WTC11 (cell line): ENCODE data around the gene UBE3A. TPM values are rescaled to one million over a fixed set of nuclear protein-coding genes. Genes with fewer than 3 reads are reported as not detected.

Source experiments
- ATAC-seq: fragments of 200-7000 bp; cut with Tn5 transposase; 2 replicates; pipeline ENCODE4 v1.10.0; 2021; ENCODE audit warnings: mild to moderate bottlenecking, moderate library complexity
- CTCF ChIA-PET: fragments of 300-600 bp; sonication (Branson Sonifier 250); formaldehyde crosslinking; loops from one replicate; lab custom pipeline; 2021; ENCODE audit warnings: antibody characterized with exemption; lab: Charles Lee
- POLR2A ChIA-PET: fragments of 350-600 bp; sonication (Branson Sonifier 250); formaldehyde crosslinking; loops from one replicate; lab custom pipeline; 2021; ENCODE audit warnings: antibody characterized with exemption; lab: Charles Lee
- DNase-seq: peaks from one replicate; pipeline ENCODE4 v3.0.0; 2021; ENCODE audit warnings: low spot score
- H3K27ac Mint-ChIP-seq: 2 replicates; pipeline ENCODE4 v1.8.0; 2021; ENCODE audit warnings: mixed read lengths
- H3K27me3 Mint-ChIP-seq: 2 replicates; pipeline ENCODE4 v1.8.0; 2021; ENCODE audit warnings: low read depth, mild to moderate bottlenecking, moderate library complexity, mixed read lengths
- H3K36me3 Mint-ChIP-seq: 2 replicates; pipeline ENCODE4 v1.8.0; 2021; ENCODE audit warnings: mixed read lengths
- H3K4me1 Mint-ChIP-seq: 2 replicates; pipeline ENCODE4 v1.8.0; 2022; ENCODE audit warnings: mixed read lengths
- H3K4me3 Mint-ChIP-seq: 2 replicates; pipeline ENCODE4 v1.8.0; 2021; ENCODE audit warnings: mild to moderate bottlenecking, moderate library complexity, mixed read lengths
- H3K9me3 Mint-ChIP-seq: 2 replicates; pipeline ENCODE4 v1.8.0; 2021; ENCODE audit warnings: mixed read lengths
- CREB1 ChIP-seq: sonication (generic); formaldehyde crosslinking; IDR thresholded peaks from 2 replicates; pipeline ENCODE4 v1.8.0; 2023; ENCODE audit warnings: mild to moderate bottlenecking, missing genetic modification reagents
- HMGA2 ChIP-seq: fragments of 250-450 bp; sonication (Bioruptor Pico); IDR thresholded peaks from 2 replicates; pipeline ENCODE4 v1.4.0; 2021; ENCODE audit warnings: mild to moderate bottlenecking, moderate library complexity
- JAZF1 ChIP-seq: fragments of 250-450 bp; sonication (Bioruptor Pico); IDR thresholded peaks from 2 replicates; pipeline ENCODE4 v1.9.0; 2021; ENCODE audit warnings: moderate library complexity, mild to moderate bottlenecking, inconsistent platforms
- MYBL2 ChIP-seq: sonication (generic); formaldehyde crosslinking; IDR thresholded peaks from 2 replicates; pipeline ENCODE4 v1.8.1; 2023; ENCODE audit warnings: mild to moderate bottlenecking, moderate library complexity, missing genetic modification reagents
- NR2C2 ChIP-seq: sonication (generic); formaldehyde crosslinking; IDR thresholded peaks from 2 replicates; pipeline ENCODE4 v1.8.0; 2022; ENCODE audit warnings: mild to moderate bottlenecking, missing genetic modification reagents
- NR3C1 ChIP-seq: sonication (generic); formaldehyde crosslinking; conservative IDR thresholded peaks from 2 replicates; pipeline ENCODE4 v1.8.1; 2023; ENCODE audit warnings: low read depth, mild to moderate bottlenecking, missing genetic modification reagents
- PRRX2 ChIP-seq: fragments of 250-450 bp; sonication (Bioruptor Pico); IDR thresholded peaks from 2 replicates; pipeline ENCODE4 v1.8.0; 2021; ENCODE audit warnings: mild to moderate bottlenecking
- RORB ChIP-seq: fragments of 250-450 bp; sonication (Bioruptor Pico); IDR thresholded peaks from 2 replicates; pipeline ENCODE4 v1.9.0; 2021; ENCODE audit warnings: mild to moderate bottlenecking
- SMAD4 ChIP-seq: sonication (generic); formaldehyde crosslinking; IDR thresholded peaks from 2 replicates; pipeline ENCODE4 v1.8.0; 2022; ENCODE audit warnings: mild to moderate bottlenecking, missing genetic modification reagents
- ZNF416 ChIP-seq: fragments of 250-450 bp; sonication (Bioruptor Pico); IDR thresholded peaks from 2 replicates; pipeline ENCODE4 v1.9.0; 2021; ENCODE audit warnings: mild to moderate bottlenecking, inconsistent platforms
- total RNA-seq: library from RNA; stranded (reverse); gene quantifications from 3 replicates; pipeline ENCODE4 v1.2.3, GENCODE V29; 2021
- TF ChIP-seq, protein P1 (sequence below): fragments of 250-450 bp; sonication (Bioruptor Pico); IDR thresholded peaks from 2 replicates; pipeline ENCODE4 v1.9.0; 2021; ENCODE audit warnings: mild to moderate bottlenecking, borderline replicate concordance
- TF ChIP-seq, protein P2 (sequence below): sonication (generic); formaldehyde crosslinking; IDR thresholded peaks from 2 replicates; pipeline ENCODE4 v1.8.0; 2023; ENCODE audit warnings: missing genetic modification reagents, mild to moderate bottlenecking, borderline replicate concordance
- TF ChIP-seq, protein P3 (sequence below): sonication (generic); formaldehyde crosslinking; conservative IDR thresholded peaks from 2 replicates; pipeline ENCODE4 v1.8.1; 2022; ENCODE audit warnings: mild to moderate bottlenecking, missing genetic modification reagents
- TF ChIP-seq, protein P4 (sequence below): sonication (generic); formaldehyde crosslinking; IDR thresholded peaks from 2 replicates; pipeline ENCODE4 v1.8.0; 2023; ENCODE audit warnings: mild to moderate bottlenecking, missing genetic modification reagents
- TF ChIP-seq, protein P5 (sequence below): sonication (generic); formaldehyde crosslinking; IDR thresholded peaks from 2 replicates; pipeline ENCODE4 v1.8.1; 2023; ENCODE audit warnings: mild to moderate bottlenecking, missing genetic modification reagents, moderate library complexity
- TF ChIP-seq, protein P6 (sequence below): sonication (generic); formaldehyde crosslinking; IDR thresholded peaks from 2 replicates; pipeline ENCODE4 v1.8.1; 2023; ENCODE audit warnings: mild to moderate bottlenecking, missing genetic modification reagents, borderline replicate concordance

The UBE3A gene
- total RNA-seq, 1 experiment from 2014 or later: 120 TPM

DNA sequence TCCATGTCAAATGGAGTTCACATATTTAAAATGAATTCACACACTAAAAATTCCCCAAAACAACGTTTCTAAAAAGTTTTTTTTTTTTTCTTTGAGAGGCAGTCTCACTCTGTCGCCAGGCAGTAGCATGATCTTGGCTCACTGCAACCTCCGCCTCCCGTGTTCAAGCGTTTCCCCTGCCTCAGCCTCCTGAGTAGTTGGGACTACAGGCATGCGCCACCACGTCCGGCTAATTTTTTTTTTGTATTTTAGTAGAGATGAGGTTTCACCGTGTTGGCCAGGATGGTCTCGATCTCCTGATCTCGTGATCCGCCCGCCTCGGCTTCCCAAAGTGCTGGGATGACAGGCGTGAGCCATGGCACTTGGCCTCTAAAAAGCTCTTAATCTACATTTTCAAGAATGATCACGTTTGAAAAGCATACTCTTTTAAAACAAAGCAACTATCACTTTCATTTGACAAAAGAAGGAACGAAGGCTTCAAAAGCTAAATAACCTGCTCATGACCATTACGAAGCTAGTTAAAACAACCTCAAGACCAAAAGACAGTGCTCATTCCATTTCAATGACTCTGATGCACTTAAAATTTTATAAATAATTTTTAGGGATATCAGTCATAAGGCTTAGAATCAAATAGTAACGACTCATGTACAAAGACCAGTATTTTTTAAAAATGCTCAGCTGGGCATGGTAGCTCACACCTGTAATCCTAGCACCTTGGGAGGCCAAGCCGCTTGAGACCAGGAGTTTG lies 5.5 kb downstream of the UBE3A start:
- H3K27me3 Mint-ChIP-seq: no peaks in the 10 kb centered on the region
- H3K4me3 Mint-ChIP-seq: no peak overlapping the region
- H3K27ac Mint-ChIP-seq: peak overlapping the region; percentile 63; the same call in 1 of the 2 replicates
- CTCF ChIA-PET: interaction anchor here (1.4 kb wide), 1 partner anchor 69 kb away, joined by 3 read pairs; no protein-coding TSS in a partner anchor
- H3K36me3 Mint-ChIP-seq: 0 out of 2 replicates have a peak, but pooled peaks cover 5% of the 10 kb centered on the region
- POLR2A ChIA-PET: no interaction called here
- H3K9me3 Mint-ChIP-seq: no peaks in the 10 kb centered on the region
- DNase-seq (no peak), ATAC-seq (no peak)
- peaks cover 61% of the 10 kb centered on the region for H3K4me1 Mint-ChIP-seq
- TF ChIP-seq HMGA2 (no peak), JAZF1 (CRISPR knock-in tag) (no peak)
- TF ChIP-seq, protein P1, sequence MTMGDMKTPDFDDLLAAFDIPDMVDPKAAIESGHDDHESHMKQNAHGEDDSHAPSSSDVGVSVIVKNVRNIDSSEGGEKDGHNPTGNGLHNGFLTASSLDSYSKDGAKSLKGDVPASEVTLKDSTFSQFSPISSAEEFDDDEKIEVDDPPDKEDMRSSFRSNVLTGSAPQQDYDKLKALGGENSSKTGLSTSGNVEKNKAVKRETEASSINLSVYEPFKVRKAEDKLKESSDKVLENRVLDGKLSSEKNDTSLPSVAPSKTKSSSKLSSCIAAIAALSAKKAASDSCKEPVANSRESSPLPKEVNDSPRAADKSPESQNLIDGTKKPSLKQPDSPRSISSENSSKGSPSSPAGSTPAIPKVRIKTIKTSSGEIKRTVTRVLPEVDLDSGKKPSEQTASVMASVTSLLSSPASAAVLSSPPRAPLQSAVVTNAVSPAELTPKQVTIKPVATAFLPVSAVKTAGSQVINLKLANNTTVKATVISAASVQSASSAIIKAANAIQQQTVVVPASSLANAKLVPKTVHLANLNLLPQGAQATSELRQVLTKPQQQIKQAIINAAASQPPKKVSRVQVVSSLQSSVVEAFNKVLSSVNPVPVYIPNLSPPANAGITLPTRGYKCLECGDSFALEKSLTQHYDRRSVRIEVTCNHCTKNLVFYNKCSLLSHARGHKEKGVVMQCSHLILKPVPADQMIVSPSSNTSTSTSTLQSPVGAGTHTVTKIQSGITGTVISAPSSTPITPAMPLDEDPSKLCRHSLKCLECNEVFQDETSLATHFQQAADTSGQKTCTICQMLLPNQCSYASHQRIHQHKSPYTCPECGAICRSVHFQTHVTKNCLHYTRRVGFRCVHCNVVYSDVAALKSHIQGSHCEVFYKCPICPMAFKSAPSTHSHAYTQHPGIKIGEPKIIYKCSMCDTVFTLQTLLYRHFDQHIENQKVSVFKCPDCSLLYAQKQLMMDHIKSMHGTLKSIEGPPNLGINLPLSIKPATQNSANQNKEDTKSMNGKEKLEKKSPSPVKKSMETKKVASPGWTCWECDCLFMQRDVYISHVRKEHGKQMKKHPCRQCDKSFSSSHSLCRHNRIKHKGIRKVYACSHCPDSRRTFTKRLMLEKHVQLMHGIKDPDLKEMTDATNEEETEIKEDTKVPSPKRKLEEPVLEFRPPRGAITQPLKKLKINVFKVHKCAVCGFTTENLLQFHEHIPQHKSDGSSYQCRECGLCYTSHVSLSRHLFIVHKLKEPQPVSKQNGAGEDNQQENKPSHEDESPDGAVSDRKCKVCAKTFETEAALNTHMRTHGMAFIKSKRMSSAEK: no peak

DNA sequence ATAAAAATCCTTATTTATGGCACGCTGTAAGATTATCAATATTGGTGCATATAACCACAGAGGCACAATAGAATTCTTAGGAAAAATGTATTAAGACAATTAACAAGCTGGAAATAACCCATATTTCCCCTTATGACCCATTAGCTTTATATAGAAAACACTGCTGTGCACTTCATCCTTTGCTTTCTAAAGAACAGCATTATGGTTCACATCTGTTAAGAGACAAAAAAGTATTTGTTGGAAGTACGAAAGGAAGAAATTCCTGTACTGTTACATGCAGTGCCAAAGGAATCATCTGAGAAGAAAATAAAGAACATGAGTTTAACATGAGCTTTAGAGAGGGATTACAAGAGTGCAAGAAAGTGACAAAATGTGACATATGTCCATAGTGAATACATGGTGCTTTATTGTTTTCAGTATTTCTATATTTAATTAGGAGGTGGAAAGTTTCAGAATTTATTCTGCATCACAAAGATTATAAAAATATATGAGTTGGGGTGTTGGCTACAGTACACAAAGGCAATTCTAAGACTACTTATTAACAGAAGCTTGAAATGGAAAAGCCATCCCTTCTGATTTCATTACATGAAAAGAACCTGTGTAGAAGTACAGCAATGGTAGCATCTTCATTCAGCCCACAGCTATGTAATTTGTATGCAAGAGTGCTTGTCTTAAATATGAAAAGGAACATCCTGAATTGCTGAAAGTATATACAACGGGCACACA lies 6.8 kb downstream of the UBE3A start:
- no peak overlapping the region for H3K27ac Mint-ChIP-seq
- ATAC-seq (no peak), DNase-seq (no peak)
- no peaks in the 10 kb centered on the region for H3K27me3 Mint-ChIP-seq
- peaks cover 64% of the 10 kb centered on the region for H3K4me1 Mint-ChIP-seq
- no peaks in the 10 kb centered on the region for H3K9me3 Mint-ChIP-seq
- no peak overlapping the region for H3K4me3 Mint-ChIP-seq
- POLR2A ChIA-PET: interaction anchor here (0.5 kb wide), 1 partner anchor 50 kb away, joined by 3 read pairs; no protein-coding TSS in a partner anchor
- H3K36me3 Mint-ChIP-seq: 0 out of 2 replicates have a peak, but pooled peaks cover 5% of the 10 kb centered on the region
- CTCF ChIA-PET: interaction anchor here (1.8 kb wide), 1 partner anchor 15 kb away, joined by 4 read pairs; no protein-coding TSS in a partner anchor
- TF ChIP-seq CREB1 (CRISPR knock-in tag) (no peak), RORB (CRISPR knock-in tag) (no peak), MYBL2 (no peak), ZNF416 (CRISPR knock-in tag) (no peak), NR3C1 (CRISPR knock-in tag) (no peak), NR2C2 (CRISPR knock-in tag) (no peak), PRRX2 (CRISPR knock-in tag) (no peak), SMAD4 (no peak)
- TF ChIP-seq, protein P2, sequence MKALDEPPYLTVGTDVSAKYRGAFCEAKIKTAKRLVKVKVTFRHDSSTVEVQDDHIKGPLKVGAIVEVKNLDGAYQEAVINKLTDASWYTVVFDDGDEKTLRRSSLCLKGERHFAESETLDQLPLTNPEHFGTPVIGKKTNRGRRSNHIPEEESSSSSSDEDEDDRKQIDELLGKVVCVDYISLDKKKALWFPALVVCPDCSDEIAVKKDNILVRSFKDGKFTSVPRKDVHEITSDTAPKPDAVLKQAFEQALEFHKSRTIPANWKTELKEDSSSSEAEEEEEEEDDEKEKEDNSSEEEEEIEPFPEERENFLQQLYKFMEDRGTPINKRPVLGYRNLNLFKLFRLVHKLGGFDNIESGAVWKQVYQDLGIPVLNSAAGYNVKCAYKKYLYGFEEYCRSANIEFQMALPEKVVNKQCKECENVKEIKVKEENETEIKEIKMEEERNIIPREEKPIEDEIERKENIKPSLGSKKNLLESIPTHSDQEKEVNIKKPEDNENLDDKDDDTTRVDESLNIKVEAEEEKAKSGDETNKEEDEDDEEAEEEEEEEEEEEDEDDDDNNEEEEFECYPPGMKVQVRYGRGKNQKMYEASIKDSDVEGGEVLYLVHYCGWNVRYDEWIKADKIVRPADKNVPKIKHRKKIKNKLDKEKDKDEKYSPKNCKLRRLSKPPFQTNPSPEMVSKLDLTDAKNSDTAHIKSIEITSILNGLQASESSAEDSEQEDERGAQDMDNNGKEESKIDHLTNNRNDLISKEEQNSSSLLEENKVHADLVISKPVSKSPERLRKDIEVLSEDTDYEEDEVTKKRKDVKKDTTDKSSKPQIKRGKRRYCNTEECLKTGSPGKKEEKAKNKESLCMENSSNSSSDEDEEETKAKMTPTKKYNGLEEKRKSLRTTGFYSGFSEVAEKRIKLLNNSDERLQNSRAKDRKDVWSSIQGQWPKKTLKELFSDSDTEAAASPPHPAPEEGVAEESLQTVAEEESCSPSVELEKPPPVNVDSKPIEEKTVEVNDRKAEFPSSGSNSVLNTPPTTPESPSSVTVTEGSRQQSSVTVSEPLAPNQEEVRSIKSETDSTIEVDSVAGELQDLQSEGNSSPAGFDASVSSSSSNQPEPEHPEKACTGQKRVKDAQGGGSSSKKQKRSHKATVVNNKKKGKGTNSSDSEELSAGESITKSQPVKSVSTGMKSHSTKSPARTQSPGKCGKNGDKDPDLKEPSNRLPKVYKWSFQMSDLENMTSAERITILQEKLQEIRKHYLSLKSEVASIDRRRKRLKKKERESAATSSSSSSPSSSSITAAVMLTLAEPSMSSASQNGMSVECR (CRISPR knock-in tag): no peak
- TF ChIP-seq, protein P3, sequence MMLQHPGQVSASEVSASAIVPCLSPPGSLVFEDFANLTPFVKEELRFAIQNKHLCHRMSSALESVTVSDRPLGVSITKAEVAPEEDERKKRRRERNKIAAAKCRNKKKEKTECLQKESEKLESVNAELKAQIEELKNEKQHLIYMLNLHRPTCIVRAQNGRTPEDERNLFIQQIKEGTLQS (CRISPR knock-in tag): no peak
- TF ChIP-seq, protein P4, sequence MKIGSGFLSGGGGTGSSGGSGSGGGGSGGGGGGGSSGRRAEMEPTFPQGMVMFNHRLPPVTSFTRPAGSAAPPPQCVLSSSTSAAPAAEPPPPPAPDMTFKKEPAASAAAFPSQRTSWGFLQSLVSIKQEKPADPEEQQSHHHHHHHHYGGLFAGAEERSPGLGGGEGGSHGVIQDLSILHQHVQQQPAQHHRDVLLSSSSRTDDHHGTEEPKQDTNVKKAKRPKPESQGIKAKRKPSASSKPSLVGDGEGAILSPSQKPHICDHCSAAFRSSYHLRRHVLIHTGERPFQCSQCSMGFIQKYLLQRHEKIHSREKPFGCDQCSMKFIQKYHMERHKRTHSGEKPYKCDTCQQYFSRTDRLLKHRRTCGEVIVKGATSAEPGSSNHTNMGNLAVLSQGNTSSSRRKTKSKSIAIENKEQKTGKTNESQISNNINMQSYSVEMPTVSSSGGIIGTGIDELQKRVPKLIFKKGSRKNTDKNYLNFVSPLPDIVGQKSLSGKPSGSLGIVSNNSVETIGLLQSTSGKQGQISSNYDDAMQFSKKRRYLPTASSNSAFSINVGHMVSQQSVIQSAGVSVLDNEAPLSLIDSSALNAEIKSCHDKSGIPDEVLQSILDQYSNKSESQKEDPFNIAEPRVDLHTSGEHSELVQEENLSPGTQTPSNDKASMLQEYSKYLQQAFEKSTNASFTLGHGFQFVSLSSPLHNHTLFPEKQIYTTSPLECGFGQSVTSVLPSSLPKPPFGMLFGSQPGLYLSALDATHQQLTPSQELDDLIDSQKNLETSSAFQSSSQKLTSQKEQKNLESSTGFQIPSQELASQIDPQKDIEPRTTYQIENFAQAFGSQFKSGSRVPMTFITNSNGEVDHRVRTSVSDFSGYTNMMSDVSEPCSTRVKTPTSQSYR (CRISPR knock-in tag): no peak
- TF ChIP-seq, protein P5, sequence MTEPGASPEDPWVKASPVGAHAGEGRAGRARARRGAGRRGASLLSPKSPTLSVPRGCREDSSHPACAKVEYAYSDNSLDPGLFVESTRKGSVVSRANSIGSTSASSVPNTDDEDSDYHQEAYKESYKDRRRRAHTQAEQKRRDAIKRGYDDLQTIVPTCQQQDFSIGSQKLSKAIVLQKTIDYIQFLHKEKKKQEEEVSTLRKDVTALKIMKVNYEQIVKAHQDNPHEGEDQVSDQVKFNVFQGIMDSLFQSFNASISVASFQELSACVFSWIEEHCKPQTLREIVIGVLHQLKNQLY (CRISPR knock-in tag): no peak
- TF ChIP-seq, protein P6, sequence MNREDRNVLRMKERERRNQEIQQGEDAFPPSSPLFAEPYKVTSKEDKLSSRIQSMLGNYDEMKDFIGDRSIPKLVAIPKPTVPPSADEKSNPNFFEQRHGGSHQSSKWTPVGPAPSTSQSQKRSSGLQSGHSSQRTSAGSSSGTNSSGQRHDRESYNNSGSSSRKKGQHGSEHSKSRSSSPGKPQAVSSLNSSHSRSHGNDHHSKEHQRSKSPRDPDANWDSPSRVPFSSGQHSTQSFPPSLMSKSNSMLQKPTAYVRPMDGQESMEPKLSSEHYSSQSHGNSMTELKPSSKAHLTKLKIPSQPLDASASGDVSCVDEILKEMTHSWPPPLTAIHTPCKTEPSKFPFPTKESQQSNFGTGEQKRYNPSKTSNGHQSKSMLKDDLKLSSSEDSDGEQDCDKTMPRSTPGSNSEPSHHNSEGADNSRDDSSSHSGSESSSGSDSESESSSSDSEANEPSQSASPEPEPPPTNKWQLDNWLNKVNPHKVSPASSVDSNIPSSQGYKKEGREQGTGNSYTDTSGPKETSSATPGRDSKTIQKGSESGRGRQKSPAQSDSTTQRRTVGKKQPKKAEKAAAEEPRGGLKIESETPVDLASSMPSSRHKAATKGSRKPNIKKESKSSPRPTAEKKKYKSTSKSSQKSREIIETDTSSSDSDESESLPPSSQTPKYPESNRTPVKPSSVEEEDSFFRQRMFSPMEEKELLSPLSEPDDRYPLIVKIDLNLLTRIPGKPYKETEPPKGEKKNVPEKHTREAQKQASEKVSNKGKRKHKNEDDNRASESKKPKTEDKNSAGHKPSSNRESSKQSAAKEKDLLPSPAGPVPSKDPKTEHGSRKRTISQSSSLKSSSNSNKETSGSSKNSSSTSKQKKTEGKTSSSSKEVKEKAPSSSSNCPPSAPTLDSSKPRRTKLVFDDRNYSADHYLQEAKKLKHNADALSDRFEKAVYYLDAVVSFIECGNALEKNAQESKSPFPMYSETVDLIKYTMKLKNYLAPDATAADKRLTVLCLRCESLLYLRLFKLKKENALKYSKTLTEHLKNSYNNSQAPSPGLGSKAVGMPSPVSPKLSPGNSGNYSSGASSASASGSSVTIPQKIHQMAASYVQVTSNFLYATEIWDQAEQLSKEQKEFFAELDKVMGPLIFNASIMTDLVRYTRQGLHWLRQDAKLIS (CRISPR knock-in tag): no peak
